ENCODE results near the gene PDGFRA. TPM values are rescaled to one million over a fixed set of nuclear protein-coding genes. Genes with fewer than 3 reads are reported as not detected.

The PDGFRA gene
- total RNA-seq, 2 donors from 2014 or later, result 7.8 to 10.7 TPM

DNA sequence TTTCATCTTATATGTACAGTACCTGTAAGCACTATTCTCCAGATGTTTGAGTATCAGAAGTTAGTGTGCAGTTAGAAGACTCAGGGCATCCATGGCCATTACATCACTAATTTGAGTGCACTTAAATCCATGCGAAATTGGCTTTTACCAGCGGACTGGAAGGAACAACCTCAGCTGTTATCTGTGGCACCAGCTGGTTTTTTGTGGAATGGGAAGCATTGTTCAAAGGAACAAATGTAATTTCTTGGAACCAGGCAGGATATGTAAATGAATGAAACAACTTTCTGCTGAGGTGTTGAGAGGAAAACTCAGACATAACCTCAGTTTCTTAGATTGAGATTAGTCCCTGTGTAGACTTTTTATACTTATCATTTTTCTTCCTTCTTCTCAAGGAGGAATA lies 60.2 kb downstream of the PDGFRA start:
- H3K27ac Mint-ChIP-seq, result no peak overlapping the region
- peaks cover 5% of the 10 kb centered on the region for H3K9me3 Mint-ChIP-seq
- Histone ChIP-seq H3K9me3 (ENCODE audit: control insufficient read depth, low read length) (peaks cover 2% of the 10 kb centered on the region), H3K27me3 (ENCODE audit: control insufficient read depth, insufficient read depth, low read length, poor library complexity, severe bottlenecking) (no peaks in the 10 kb centered on the region), H3K9ac (ENCODE audit: extremely low read depth, low read length, poor library complexity, severe bottlenecking) (no peak overlapping the region), H3K27ac (ENCODE audit: low read depth, low read length) (no peak overlapping the region), H3K36me3 (ENCODE audit: control insufficient read depth, insufficient read depth, low read length) (peaks cover 22% of the 10 kb centered on the region), H3K4me3 (ENCODE audit: low read length) (no peak overlapping the region), H3K4me1 (ENCODE audit: control insufficient read depth, insufficient read depth, low read length) (no peaks in the 10 kb centered on the region)
- 94 to 100% methylated on average over 2 of the region's 2 CpGs for WGBS, 2 experiments (ENCODE audit: insufficient coverage in 1 of 2, insufficient read length in 1 of 2)
- no peaks in the 10 kb centered on the region for H3K27me3 Mint-ChIP-seq (ENCODE audit: insufficient read depth)
- H3K4me3 Mint-ChIP-seq, result no peak overlapping the region
- TF ChIP-seq CTCF (conservative IDR thresholded peaks at IDR 0.05), result no peak
- peaks cover 63% of the 10 kb centered on the region for H3K36me3 Mint-ChIP-seq (ENCODE audit: low read depth)
- H3K4me1 Mint-ChIP-seq, result no peaks in the 10 kb centered on the region
- DNase-seq, result no peak

GRCh38 chr4:54290980-54291379 lies 61.9 kb downstream of the PDGFRA start:
- no peak overlapping the region for H3K27ac ChIP-seq (ENCODE audit: low read depth, low read length)
- no peak for TF ChIP-seq CTCF (conservative IDR thresholded peaks at IDR 0.05)
- H3K9me3 Mint-ChIP-seq, result no peaks in the 10 kb centered on the region
- H3K27ac Mint-ChIP-seq, result no peak overlapping the region
- DNase-seq, result no peak
- H3K36me3 ChIP-seq (ENCODE audit: control insufficient read depth, insufficient read depth, low read length), result peaks cover 14% of the 10 kb centered on the region
- no peaks in the 10 kb centered on the region for H3K4me1 Mint-ChIP-seq
- 92 to 100% methylated on average over 1 to 3 of the region's 3 CpGs for WGBS, 2 experiments (ENCODE audit: insufficient coverage in 1 of 2, insufficient read length in 1 of 2)
- no peaks in the 10 kb centered on the region for H3K27me3 Mint-ChIP-seq (ENCODE audit: insufficient read depth)
- no peaks in the 10 kb centered on the region for H3K27me3 ChIP-seq (ENCODE audit: control insufficient read depth, insufficient read depth, low read length, poor library complexity, severe bottlenecking)
- no peak overlapping the region for H3K4me3 Mint-ChIP-seq
- no peaks in the 10 kb centered on the region for H3K4me1 ChIP-seq (ENCODE audit: control insufficient read depth, insufficient read depth, low read length)
- H3K36me3 Mint-ChIP-seq (ENCODE audit: low read depth), result peaks cover 51% of the 10 kb centered on the region
- H3K9ac ChIP-seq (ENCODE audit: extremely low read depth, low read length, poor library complexity, severe bottlenecking), result no peak overlapping the region
- H3K9me3 ChIP-seq (ENCODE audit: control insufficient read depth, low read length), result no peaks in the 10 kb centered on the region
- H3K4me3 ChIP-seq (ENCODE audit: low read length), result no peak overlapping the region

DNA sequence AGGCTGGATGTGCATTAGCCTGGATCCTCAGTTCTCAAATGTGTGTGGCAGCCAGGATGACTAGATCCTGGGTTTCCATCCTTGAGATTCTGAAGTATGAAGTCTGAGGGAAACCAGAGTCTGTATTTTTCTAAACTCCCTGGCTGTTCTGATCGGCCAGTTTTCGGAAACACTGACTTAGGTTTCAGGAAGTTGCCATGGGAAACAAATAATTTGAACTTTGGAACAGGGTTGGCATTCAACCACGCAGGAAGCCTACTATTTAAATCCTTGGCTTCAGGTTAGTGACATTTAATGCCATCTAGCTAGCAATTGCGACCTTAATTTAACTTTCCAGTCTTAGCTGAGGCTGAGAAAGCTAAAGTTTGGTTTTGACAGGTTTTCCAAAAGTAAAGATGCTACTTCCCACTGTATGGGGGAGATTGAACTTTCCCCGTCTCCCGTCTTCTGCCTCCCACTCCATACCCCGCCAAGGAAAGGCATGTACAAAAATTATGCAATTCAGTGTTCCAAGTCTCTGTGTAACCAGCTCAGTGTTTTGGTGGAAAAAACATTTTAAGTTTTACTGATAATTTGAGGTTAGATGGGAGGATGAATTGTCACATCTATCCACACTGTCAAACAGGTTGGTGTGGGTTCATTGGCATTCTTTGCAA lies 67.6 kb downstream of the PDGFRA start:
- H3K4me1 ChIP-seq (ENCODE audit: control insufficient read depth, insufficient read depth, low read length), result no peaks in the 10 kb centered on the region
- 93% methylated on average over 4 to 7 of the region's 7 CpGs for WGBS, 2 experiments (ENCODE audit: insufficient coverage in 1 of 2, insufficient read length in 1 of 2)
- no peak for DNase-seq
- H3K36me3 ChIP-seq (ENCODE audit: control insufficient read depth, insufficient read depth, low read length), result no peaks in the 10 kb centered on the region
- Mint-ChIP-seq H3K27me3 (ENCODE audit: insufficient read depth) (no peaks in the 10 kb centered on the region), H3K36me3 (ENCODE audit: low read depth) (peaks cover 12% of the 10 kb centered on the region), H3K4me1 (no peaks in the 10 kb centered on the region), H3K27ac (no peak overlapping the region), H3K4me3 (no peak overlapping the region), H3K9me3 (peaks cover 21% of the 10 kb centered on the region)
- H3K9me3 ChIP-seq (ENCODE audit: control insufficient read depth, low read length), result no peaks in the 10 kb centered on the region
- H3K27ac ChIP-seq (ENCODE audit: low read depth, low read length), result no peak overlapping the region
- no peak overlapping the region for H3K9ac ChIP-seq (ENCODE audit: extremely low read depth, low read length, poor library complexity, severe bottlenecking)
- no peak for TF ChIP-seq CTCF (conservative IDR thresholded peaks at IDR 0.05)
- H3K27me3 ChIP-seq (ENCODE audit: control insufficient read depth, insufficient read depth, low read length, poor library complexity, severe bottlenecking), result no peaks in the 10 kb centered on the region
- no peak overlapping the region for H3K4me3 ChIP-seq (ENCODE audit: low read length)

Data from endodermal cell (in vitro differentiated cells).